ENCODE results near the gene PTPN7.
A peak's percentile ranks its signal among the peaks of the same experiment; 100 is the strongest.
"Not testable (repeated sequence)": the region's sequence is repeated elsewhere in the genome, so short reads cannot be mapped to it uniquely, and the experiment has no call there.

Gene PTPN7

GRCh38 chr1:202150602-202151001 lies 9.8 kb downstream of the PTPN7 start:
- DNase-seq = no peak

- DNase-seq = no peak
Measured at GRCh38 chr1:202150187-202150586, 10.2 kb downstream of the PTPN7 start.

- no peak for DNase-seq
Measured at GRCh38 chr1:202149566-202149965, 10.8 kb downstream of the PTPN7 start.

- no peak for DNase-seq
Measured at GRCh38 chr1:202148391-202148790, 12.0 kb downstream of the PTPN7 start.

- no peak for DNase-seq
Measured at GRCh38 chr1:202146993-202147392, 13.4 kb downstream of the PTPN7 start.

- no peak for DNase-seq
Measured at GRCh38 chr1:202146279-202146678, 14.1 kb downstream of the PTPN7 start.

- not testable (repeated sequence) for DNase-seq
Measured at GRCh38 chr1:202145744-202146140, 14.7 kb downstream of the PTPN7 start.

GRCh38 chr1:202145068-202145743 lies 15.2 kb downstream of the PTPN7 start:
- no peak for DNase-seq

GRCh38 chr1:202144402-202145067 lies 15.9 kb downstream of the PTPN7 start, which contains the start of gene ARL8A:
TSS of gene ARL8A (minus strand) at chr1:202144737. CDS start at chr1:202144572, 165 bp downstream.
- no peak for DNase-seq

GRCh38 chr1:202143768-202144401 lies 16.5 kb downstream of the PTPN7 start:
- no peak for DNase-seq

- DNase-seq = no peak
Measured at GRCh38 chr1:202143011-202143767, 17.2 kb downstream of the PTPN7 start.

GRCh38 chr1:202141468-202141867 lies 18.9 kb downstream of the PTPN7 start:
- not testable (repeated sequence) for DNase-seq

- no peak for DNase-seq
Measured at GRCh38 chr1:202140833-202141232, 19.6 kb downstream of the PTPN7 start.

GRCh38 chr1:202135221-202135721 lies 25.1 kb downstream of the PTPN7 start:
- peak; percentile 43 for DNase-seq

- DNase-seq = no peak
Measured at GRCh38 chr1:202134645-202135172, 25.7 kb downstream of the PTPN7 start.

- no peak for DNase-seq
Measured at GRCh38 chr1:202133989-202134388, 26.4 kb downstream of the PTPN7 start.

- no peak for DNase-seq
Measured at GRCh38 chr1:202133496-202133895, 26.9 kb downstream of the PTPN7 start.

GRCh38 chr1:202133001-202133400 lies 27.4 kb downstream of the PTPN7 start:
- no peak for DNase-seq

GRCh38 chr1:202131956-202132821 lies 28.2 kb downstream of the PTPN7 start:
- DNase-seq = no peak

GRCh38 chr1:202130816-202131522 lies 29.4 kb downstream of the PTPN7 start:
- no peak for DNase-seq

GRCh38 chr1:202130297-202130721 lies 30.1 kb downstream of the PTPN7 start:
- no peak for DNase-seq

Data from T1000 (cell line).